Measurements from ENCODE around the gene MPDZ.

Gene MPDZ

GRCh38 chr9:13279284-13280141, at the start of gene MPDZ:
TSS of gene MPDZ (minus strand) at chr9:13279692. CDS start at chr9:13250315, 29,377 bp downstream.
- H3K36me3 ChIP-seq (ENCODE audit: control insufficient read depth, insufficient read depth, low read length), result no peaks in the 10 kb centered on the region
- no peak for TF ChIP-seq CTCF (IDR thresholded peaks at IDR 0.05; ENCODE audit: insufficient read depth, low read length, poor library complexity, severe bottlenecking)
- no peak for DNase-seq (ENCODE audit: extremely low read depth, insufficient read length)
- H3K4me3 ChIP-seq (replicated peaks; ENCODE audit: low read depth, low read length), result no peak within 1 kb of the TSS
- no peaks in the 10 kb centered on the region for H3K27me3 ChIP-seq (replicated peaks; ENCODE audit: control insufficient read depth, insufficient read depth, low read length)

GRCh38 chr9:13324988-13325387, 45.5 kb upstream of the MPDZ start:
- Histone ChIP-seq H3K36me3 (ENCODE audit: control insufficient read depth, insufficient read depth, low read length) (no peaks in the 10 kb centered on the region), H3K27me3 (replicated peaks; ENCODE audit: control insufficient read depth, insufficient read depth, low read length) (no peaks in the 10 kb centered on the region), H3K4me3 (replicated peaks; ENCODE audit: low read depth, low read length) (no peak overlapping the region)
- no peak for TF ChIP-seq CTCF (IDR thresholded peaks at IDR 0.05; ENCODE audit: insufficient read depth, low read length, poor library complexity, severe bottlenecking)
- no peak for DNase-seq (ENCODE audit: extremely low read depth, insufficient read length)

- TF ChIP-seq CTCF (IDR thresholded peaks at IDR 0.05; ENCODE audit: insufficient read depth, low read length, poor library complexity, severe bottlenecking), result no peak
- no peak for DNase-seq (ENCODE audit: extremely low read depth, insufficient read length)
- no peaks in the 10 kb centered on the region for H3K27me3 ChIP-seq (replicated peaks; ENCODE audit: control insufficient read depth, insufficient read depth, low read length)
- no peak overlapping the region for H3K4me3 ChIP-seq (replicated peaks; ENCODE audit: low read depth, low read length)
- no peaks in the 10 kb centered on the region for H3K36me3 ChIP-seq (ENCODE audit: control insufficient read depth, insufficient read depth, low read length)
Measured at GRCh38 chr9:13322828-13323550, 43.5 kb upstream of the MPDZ start.

- no peak for DNase-seq (ENCODE audit: extremely low read depth, insufficient read length)
- no peak for TF ChIP-seq CTCF (IDR thresholded peaks at IDR 0.05; ENCODE audit: insufficient read depth, low read length, poor library complexity, severe bottlenecking)
- H3K36me3 ChIP-seq (ENCODE audit: control insufficient read depth, insufficient read depth, low read length), result no peaks in the 10 kb centered on the region
Measured at GRCh38 chr9:13318027-13318426, 38.5 kb upstream of the MPDZ start.

GRCh38 chr9:13296972-13297371, 17.5 kb upstream of the MPDZ start:
- Histone ChIP-seq H3K27me3 (replicated peaks; ENCODE audit: control insufficient read depth, insufficient read depth, low read length) (no peaks in the 10 kb centered on the region), H3K36me3 (ENCODE audit: control insufficient read depth, insufficient read depth, low read length) (no peaks in the 10 kb centered on the region), H3K4me3 (replicated peaks; ENCODE audit: low read depth, low read length) (no peak overlapping the region)
- no peak for TF ChIP-seq CTCF (IDR thresholded peaks at IDR 0.05; ENCODE audit: insufficient read depth, low read length, poor library complexity, severe bottlenecking)
- no peak for DNase-seq (ENCODE audit: extremely low read depth, insufficient read length)

More at GRCh38 chr9:13318027-13318426, 38.5 kb upstream of the MPDZ start:
- H3K4me3 ChIP-seq (replicated peaks; ENCODE audit: low read depth, low read length), result no peak overlapping the region
- H3K27me3 ChIP-seq (replicated peaks; ENCODE audit: control insufficient read depth, insufficient read depth, low read length), result no peaks in the 10 kb centered on the region

Measured in GM06990 (cell line).